HEK293 (cell line): Measurements from ENCODE around the gene RIN1.

ENCODE experiments used
- BCL6B ChIP-seq: fragments of 450-650 bp; formaldehyde crosslinking; IDR thresholded peaks from 2 replicates; pipeline ENCODE4 v1.5.1; 2017; ENCODE audit warnings: missing biosample characterization, missing genetic modification characterization
- HOXA7 ChIP-seq: sonication (generic); formaldehyde crosslinking; IDR thresholded peaks from 2 replicates; pipeline ENCODE4 v1.8.1; 2022; ENCODE audit warnings: missing genetic modification reagents, borderline replicate concordance
- HOXD13 ChIP-seq: sonication (generic); formaldehyde crosslinking; IDR thresholded peaks from 2 replicates; pipeline ENCODE4 v1.8.0; 2022; ENCODE audit warnings: missing genetic modification reagents, borderline replicate concordance
- KLF16 ChIP-seq: fragments of 450-650 bp; formaldehyde crosslinking; IDR thresholded peaks from 2 replicates; pipeline ENCODE4 v1.5.1; 2017; ENCODE audit warnings: missing biosample characterization, missing genetic modification characterization
- MYNN ChIP-seq: fragments of 450-650 bp; formaldehyde crosslinking; IDR thresholded peaks from 2 replicates; pipeline ENCODE4 v1.5.1; 2016; ENCODE audit warnings: missing biosample characterization, missing genetic modification characterization, borderline replicate concordance
- PRDM10 ChIP-seq: fragments of 450-650 bp; formaldehyde crosslinking; IDR thresholded peaks from 2 replicates; pipeline ENCODE4 v1.5.1; 2016; ENCODE audit warnings: missing biosample characterization, missing genetic modification characterization
- PRDM4 ChIP-seq: fragments of 450-650 bp; formaldehyde crosslinking; IDR thresholded peaks from 2 replicates; pipeline ENCODE4 v1.5.1; 2017; ENCODE audit warnings: missing biosample characterization, missing genetic modification characterization
- SCRT1 ChIP-seq: fragments of 450-650 bp; formaldehyde crosslinking; IDR thresholded peaks from 2 replicates; pipeline ENCODE4 v1.5.1; 2016; ENCODE audit warnings: missing biosample characterization, missing genetic modification characterization, borderline replicate concordance
- SETDB1 ChIP-seq: IDR thresholded peaks from one replicate; pipeline ENCODE4 v1.6.1; 2017; ENCODE audit warnings: mild to moderate bottlenecking, low read length, moderate library complexity, mixed read lengths; ENCODE audit not compliant: insufficient read length
- ZBTB44 ChIP-seq: fragments of 450-650 bp; IDR thresholded peaks from 2 replicates; pipeline ENCODE4 v1.5.1; 2018; ENCODE audit warnings: missing biosample characterization, mild to moderate bottlenecking, missing genetic modification characterization
- ZBTB49 ChIP-seq: fragments of 450-650 bp; formaldehyde crosslinking; IDR thresholded peaks from 2 replicates; pipeline ENCODE4 v1.5.1; 2016; ENCODE audit warnings: missing biosample characterization, missing genetic modification characterization, low read depth
- ZFP37 ChIP-seq: fragments of 450-650 bp; formaldehyde crosslinking; IDR thresholded peaks from 2 replicates; pipeline ENCODE4 v1.5.1; 2016; ENCODE audit warnings: missing biosample characterization, missing genetic modification characterization
- ZNF146 ChIP-seq: fragments of 450-650 bp; formaldehyde crosslinking; IDR thresholded peaks from 2 replicates; pipeline ENCODE4 v1.5.1; 2016; ENCODE audit warnings: missing biosample characterization, missing genetic modification characterization
- ZNF16 ChIP-seq: fragments of 450-650 bp; formaldehyde crosslinking; IDR thresholded peaks from 2 replicates; pipeline ENCODE4 v1.5.1; 2016; ENCODE audit warnings: low read depth, missing biosample characterization, missing genetic modification characterization
- ZNF274 ChIP-seq, 2 experiments: fragments of 200-500 bp in 1 of 2; fragments of 450-650 bp in 1 of 2; sonication (Bioruptor generic) in 1 of 2; formaldehyde crosslinking in 1 of 2; IDR thresholded peaks; 2 replicates each; pipeline versions ENCODE4 v1.5.1 to v1.6.1; 2014 to 2016; ENCODE audit warnings: borderline replicate concordance in 1 of 2, inconsistent platforms in 1 of 2, low read length in 1 of 2, missing biosample characterization in 1 of 2, missing genetic modification characterization in 1 of 2
- ZNF335 ChIP-seq: fragments of 450-650 bp; formaldehyde crosslinking; conservative IDR thresholded peaks from 2 replicates; pipeline ENCODE4 v1.5.1; 2016; ENCODE audit warnings: missing biosample characterization, missing genetic modification characterization
- ZNF510 ChIP-seq: fragments of 450-650 bp; formaldehyde crosslinking; IDR thresholded peaks from 2 replicates; pipeline ENCODE4 v1.5.1; 2018; ENCODE audit warnings: mild to moderate bottlenecking, missing genetic modification characterization, missing biosample characterization; ENCODE audit not compliant: insufficient replicate concordance
- ZNF549 ChIP-seq: fragments of 450-650 bp; IDR thresholded peaks from 2 replicates; pipeline ENCODE4 v1.5.1; 2018; ENCODE audit warnings: missing biosample characterization, missing genetic modification characterization, mild to moderate bottlenecking, inconsistent platforms, moderate library complexity
- ZNF623 ChIP-seq: fragments of 450-650 bp; formaldehyde crosslinking; IDR thresholded peaks from 2 replicates; pipeline ENCODE4 v1.5.1; 2016; ENCODE audit warnings: missing biosample characterization, missing genetic modification characterization
- ZNF639 ChIP-seq: fragments of 450-650 bp; formaldehyde crosslinking; IDR thresholded peaks from 2 replicates; pipeline ENCODE4 v1.5.1; 2016; ENCODE audit warnings: missing biosample characterization, missing genetic modification characterization
- ZNF701 ChIP-seq: fragments of 450-650 bp; formaldehyde crosslinking; IDR thresholded peaks from 2 replicates; pipeline ENCODE4 v1.5.1; 2016; ENCODE audit warnings: missing biosample characterization, missing genetic modification characterization
- ZNF704 ChIP-seq: fragments of 450-650 bp; formaldehyde crosslinking; IDR thresholded peaks from 2 replicates; pipeline ENCODE4 v1.5.1; 2016; ENCODE audit warnings: missing biosample characterization, missing genetic modification characterization
- ZNF843 ChIP-seq: fragments of 450-650 bp; formaldehyde crosslinking; IDR thresholded peaks from 2 replicates; pipeline ENCODE4 v1.5.1; 2016; ENCODE audit warnings: missing biosample characterization, missing genetic modification characterization
- ZSCAN30 ChIP-seq: fragments of 450-650 bp; IDR thresholded peaks from 2 replicates; pipeline ENCODE4 v1.5.1; 2018; ENCODE audit warnings: missing biosample characterization, mild to moderate bottlenecking, missing genetic modification characterization, moderate library complexity

Gene RIN1

GRCh38 chr11:66328302-66329144 is 7.7 kb downstream of the RIN1 start (continued):
- TF ChIP-seq ZBTB44 (tag by site-specific recombination) (no peak), ZNF335 (tag by site-specific recombination) (peak; percentile 71), PRDM4 (tag by site-specific recombination) (no peak), MYNN (tag by site-specific recombination) (no peak), ZFP37 (no peak), PRDM10 (tag by site-specific recombination) (0 out of 2 replicates have a peak, but pooled peaks have one; percentile 17), ZNF639 (no peak), ZSCAN30 (tag by site-specific recombination) (peak; percentile 75; the same call in 1 of the 2 replicates), SETDB1 (no peak), ZNF16 (tag by site-specific recombination) (no peak), ZNF549 (tag by site-specific recombination) (no peak), HOXD13 (CRISPR knock-in tag) (no peak), SCRT1 (no peak), ZNF704 (no peak), ZBTB49 (tag by site-specific recombination) (no peak), ZNF146 (tag by site-specific recombination) (no peak), KLF16 (tag by site-specific recombination) (no peak), ZNF623 (tag by site-specific recombination) (no peak), ZNF843 (tag by site-specific recombination) (no peak), HOXA7 (CRISPR knock-in tag) (no peak), ZNF701 (no peak), ZNF274 (IDR thresholded peaks at IDR 0.05; ENCODE audit: low read length) (no peak), ZNF274 (tag by site-specific recombination; IDR thresholded peaks at IDR 0.05; ENCODE audit: borderline replicate concordance) (no peak), BCL6B (tag by site-specific recombination) (no peak), ZNF510 (no peak)
